Epithelial cell of prostate (primary cell): Measurements from ENCODE around the gene ZNF469.
"Not testable (repeated sequence)": the region's sequence is repeated elsewhere in the genome, so short reads cannot be mapped to it uniquely, and the experiment has no call there.

Experiments used
- DNase-seq: peaks from one replicate; pipeline ENCODE4 v3.0.0-alpha.2; 2011; ENCODE audit warnings: low read depth, low spot score
- H3K27ac ChIP-seq: fragments of 450-650 bp; 2 replicates; pipeline ENCODE4 v1.5.1; 2017; ENCODE audit warnings: mild to moderate bottlenecking

ZNF469 gene

GRCh38 chr16:88357317-88358022 is 25.3 kb upstream of the ZNF469 start:
- DNase-seq, result no peak
- no peak overlapping the region for H3K27ac ChIP-seq

- no peak for DNase-seq
- H3K27ac ChIP-seq, result no peak overlapping the region
These were observed 24.7 kb upstream of the ZNF469 start for GRCh38 chr16:88358023-88358420.

DNA sequence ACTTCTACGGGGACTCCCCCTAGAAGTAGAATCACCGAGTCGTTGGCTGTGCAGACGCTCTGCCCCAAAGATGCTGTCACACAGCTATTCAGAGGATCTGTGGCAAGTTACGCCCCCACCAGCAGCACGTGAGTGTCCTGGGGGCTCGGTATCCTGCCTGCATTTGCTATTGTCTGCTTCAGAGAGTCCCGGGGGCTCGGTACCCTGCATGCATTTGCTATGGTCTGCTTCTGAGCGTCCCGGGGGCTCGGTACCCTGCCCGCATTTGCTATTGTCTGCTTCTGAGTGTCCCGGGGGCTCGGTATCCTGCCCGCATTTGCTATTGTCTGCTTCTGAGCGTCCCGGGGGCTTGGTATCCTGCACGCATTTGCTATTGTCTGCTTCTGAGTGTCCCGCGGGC is 23.8 kb upstream of the ZNF469 start:
- H3K27ac ChIP-seq, result no peak overlapping the region
- DNase-seq, result no peak

GRCh38 chr16:88360401-88360800 is 22.4 kb upstream of the ZNF469 start:
- not testable (repeated sequence) for H3K27ac ChIP-seq, DNase-seq

- DNase-seq, result no peak
- H3K27ac ChIP-seq, result no peak overlapping the region
These were observed 21.8 kb upstream of the ZNF469 start for GRCh38 chr16:88360999-88361398.

- DNase-seq, result no peak
- no peak overlapping the region for H3K27ac ChIP-seq
These were observed 21.0 kb upstream of the ZNF469 start for GRCh38 chr16:88361775-88362174.

GRCh38 chr16:88363239-88363891 is 19.4 kb upstream of the ZNF469 start:
- no peak overlapping the region for H3K27ac ChIP-seq
- DNase-seq, result no peak

DNA sequence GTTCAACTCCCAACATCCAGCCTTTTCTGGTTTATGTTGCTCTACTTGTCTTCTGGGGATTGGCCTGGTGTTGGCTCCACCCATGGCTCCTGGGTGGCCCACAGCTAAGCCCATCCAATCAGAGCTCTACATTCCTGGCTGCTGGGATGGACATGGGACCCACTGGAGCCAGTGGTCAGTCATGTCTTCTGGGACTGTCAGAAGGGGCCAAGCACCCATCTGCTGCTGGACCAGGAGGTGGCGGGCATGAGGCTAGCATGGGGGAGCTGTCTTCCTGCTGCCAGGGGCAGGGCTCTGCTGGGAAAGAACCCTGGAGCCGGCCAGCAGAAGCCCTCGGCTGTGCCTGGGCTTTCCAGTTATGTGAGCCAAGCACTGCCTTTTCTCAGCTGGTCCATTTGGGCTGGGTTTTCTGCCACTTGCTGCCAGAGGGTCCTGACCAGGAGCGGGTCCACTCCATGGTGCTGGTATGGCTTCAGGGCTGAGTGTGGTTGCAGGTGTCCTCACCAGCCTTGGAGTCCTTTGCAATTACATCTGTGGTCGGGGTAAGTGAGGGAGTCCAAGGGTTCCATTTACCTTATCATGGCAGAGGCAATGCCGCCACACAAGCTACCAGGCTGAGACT is 17.4 kb upstream of the ZNF469 start:
- DNase-seq, result no peak
- no peak overlapping the region for H3K27ac ChIP-seq

- no peak overlapping the region for H3K27ac ChIP-seq
- DNase-seq, result no peak
These were observed 16.6 kb upstream of the ZNF469 start for GRCh38 chr16:88366032-88366703.

GRCh38 chr16:88366704-88367047 is 16.1 kb upstream of the ZNF469 start:
- no peak overlapping the region for H3K27ac ChIP-seq
- no peak for DNase-seq

GRCh38 chr16:88367560-88367959 is 15.2 kb upstream of the ZNF469 start:
- H3K27ac ChIP-seq, result no peak overlapping the region
- DNase-seq, result no peak

DNA sequence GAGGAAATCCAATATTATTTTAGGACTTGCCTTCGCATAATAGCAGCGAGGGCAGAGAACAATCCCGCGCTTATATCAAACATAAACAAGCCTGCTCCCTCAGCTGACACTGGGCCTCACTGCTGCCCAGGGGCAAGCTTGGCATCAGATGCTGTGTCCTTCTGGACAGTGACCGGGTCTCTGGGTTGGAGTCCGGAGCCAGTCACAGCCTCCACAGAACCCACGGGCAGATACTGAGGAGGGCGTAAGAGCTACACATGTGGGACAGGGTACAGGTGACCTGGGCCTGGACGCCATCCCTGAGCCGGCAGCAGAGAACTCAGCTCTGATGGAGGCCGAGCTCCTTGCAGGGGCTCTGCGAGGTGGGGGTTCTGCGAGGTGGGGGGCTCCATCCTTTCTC is 14.7 kb upstream of the ZNF469 start:
- no peak for DNase-seq
- H3K27ac ChIP-seq, result no peak overlapping the region

DNA sequence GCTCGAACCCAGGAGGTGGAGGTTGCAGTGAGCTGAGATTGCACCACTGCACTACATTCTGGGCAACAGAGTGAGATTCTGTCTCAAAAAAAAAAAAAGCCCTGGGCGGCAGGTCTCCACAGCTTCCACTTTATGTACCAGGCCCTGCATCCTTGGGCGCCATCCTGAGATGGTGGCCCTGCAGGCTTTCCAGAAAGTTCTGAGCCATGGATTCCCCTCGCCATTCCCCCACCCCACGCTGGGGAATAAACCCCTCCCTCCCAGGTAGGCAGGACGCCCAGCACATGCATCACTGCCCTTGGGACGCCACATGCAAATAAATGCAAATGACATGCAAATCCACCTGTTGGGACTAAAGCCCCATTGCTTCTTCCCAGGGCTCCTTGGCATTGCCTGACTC is 13.8 kb upstream of the ZNF469 start:
- H3K27ac ChIP-seq, result no peak overlapping the region
- DNase-seq, result no peak

DNA sequence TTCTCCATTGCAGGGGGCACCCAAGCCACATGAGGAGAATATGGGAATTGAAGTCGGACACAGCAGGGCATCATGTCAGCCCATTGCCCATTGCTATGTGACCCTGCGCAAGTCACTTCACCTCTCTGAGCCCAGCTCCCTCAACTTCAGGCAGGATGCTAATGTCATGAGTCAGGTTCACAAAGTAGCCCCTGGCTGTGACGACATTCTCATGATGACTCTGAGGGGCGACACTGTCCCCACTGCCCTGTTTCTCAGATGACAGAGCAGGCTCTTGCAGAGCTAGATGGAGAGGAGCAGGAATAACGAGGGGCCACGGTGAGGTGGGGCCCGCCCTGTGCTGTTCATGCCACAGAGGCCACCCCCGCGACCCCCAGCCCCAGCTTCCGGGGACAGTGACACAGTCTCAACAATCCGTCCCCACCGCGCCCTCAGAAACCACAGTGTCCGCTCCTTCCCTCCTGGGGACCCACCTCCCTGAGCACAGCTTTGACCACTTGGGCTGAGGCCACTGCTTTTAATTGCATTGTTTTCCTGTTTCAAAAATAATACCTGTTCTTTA is 13.2 kb upstream of the ZNF469 start:
- H3K27ac ChIP-seq, result no peak overlapping the region
- no peak for DNase-seq

- DNase-seq, result no peak
- H3K27ac ChIP-seq, result no peak overlapping the region
These were observed 12.4 kb upstream of the ZNF469 start for GRCh38 chr16:88370365-88370764.

DNA sequence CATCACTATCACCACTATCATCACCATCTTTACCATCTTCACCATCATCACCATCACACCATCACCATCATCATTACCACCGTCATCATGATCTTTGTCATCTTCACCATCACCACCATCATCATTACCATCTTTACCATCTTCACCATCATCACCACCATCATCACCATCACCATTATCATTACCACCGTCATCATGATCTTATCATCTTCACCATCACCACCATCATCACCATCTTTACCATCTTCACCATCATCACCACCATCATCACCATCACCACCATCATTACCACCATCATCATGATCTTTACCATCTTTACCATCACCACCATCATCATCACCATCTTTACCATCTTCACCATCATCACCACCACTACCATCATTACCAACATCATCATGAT is 10.2 kb upstream of the ZNF469 start:
- DNase-seq, result no peak
- no peak overlapping the region for H3K27ac ChIP-seq

DNA sequence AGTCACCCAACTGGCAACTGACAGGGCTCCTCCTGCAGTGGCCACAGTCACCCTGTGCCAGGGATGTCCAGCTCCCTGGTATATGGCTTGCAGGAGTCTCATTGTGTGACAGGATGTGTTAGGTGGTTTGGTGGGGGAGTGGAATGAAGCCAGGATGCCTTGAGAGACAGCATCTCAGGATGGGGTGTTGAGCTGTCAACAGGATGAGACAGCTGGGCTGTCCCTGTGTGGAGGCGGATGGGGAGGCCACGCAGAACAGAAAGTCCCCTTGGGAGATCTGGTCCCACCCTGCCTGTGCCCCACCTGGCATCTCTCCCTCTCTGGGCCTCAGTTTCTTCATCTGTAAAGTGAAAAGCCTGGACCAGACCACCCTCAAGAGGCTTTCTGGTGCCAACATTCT is 9.5 kb upstream of the ZNF469 start:
- DNase-seq, result no peak
- H3K27ac ChIP-seq, result no peak overlapping the region

DNA sequence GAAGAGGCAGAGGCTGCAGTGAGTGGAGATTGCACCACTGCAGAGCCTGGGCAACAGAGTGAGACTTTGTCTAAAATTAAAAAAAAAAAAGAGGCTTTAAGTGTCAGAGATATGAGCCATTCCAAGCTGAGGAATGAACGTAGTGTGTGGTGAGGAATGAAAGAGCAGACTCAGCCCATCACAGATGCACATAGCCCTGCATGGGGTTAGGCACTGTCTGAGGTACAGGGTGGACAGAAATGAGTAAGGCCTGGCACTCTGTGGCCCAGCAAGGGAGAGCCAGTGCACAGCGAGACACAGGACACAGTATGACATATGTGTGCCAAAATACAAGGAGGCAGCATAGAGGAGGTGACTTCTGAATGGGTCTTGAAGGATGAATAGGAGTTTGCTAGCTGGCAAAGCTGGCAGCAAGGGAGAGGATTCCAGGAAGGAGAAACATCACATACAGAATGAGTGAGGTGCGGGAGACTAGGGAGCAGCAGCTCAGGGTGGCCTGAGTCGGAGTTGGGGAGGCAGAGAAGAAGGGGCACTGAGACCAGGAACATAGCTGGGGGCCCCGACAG is 8.7 kb upstream of the ZNF469 start:
- no peak for DNase-seq
- no peak overlapping the region for H3K27ac ChIP-seq

- no peak overlapping the region for H3K27ac ChIP-seq
- DNase-seq, result no peak
These were observed 8.0 kb upstream of the ZNF469 start for GRCh38 chr16:88374736-88375135.

GRCh38 chr16:88375236-88375975 is 7.4 kb upstream of the ZNF469 start:
- DNase-seq, result no peak
- H3K27ac ChIP-seq, result no peak overlapping the region
